ENCODE measurements around the gene ABCD1. TPM values are rescaled to one million over a fixed set of nuclear protein-coding genes. Genes with fewer than 3 reads are reported as not detected.

ABCD1 gene
- polyA plus RNA-seq, 5 donors, result 5.7 to 11.7 (median 7.2) TPM

GRCh38 chrX:153755136-153755535 is 30.5 kb downstream of the ABCD1 start:
- no peak for DNase-seq

DNA sequence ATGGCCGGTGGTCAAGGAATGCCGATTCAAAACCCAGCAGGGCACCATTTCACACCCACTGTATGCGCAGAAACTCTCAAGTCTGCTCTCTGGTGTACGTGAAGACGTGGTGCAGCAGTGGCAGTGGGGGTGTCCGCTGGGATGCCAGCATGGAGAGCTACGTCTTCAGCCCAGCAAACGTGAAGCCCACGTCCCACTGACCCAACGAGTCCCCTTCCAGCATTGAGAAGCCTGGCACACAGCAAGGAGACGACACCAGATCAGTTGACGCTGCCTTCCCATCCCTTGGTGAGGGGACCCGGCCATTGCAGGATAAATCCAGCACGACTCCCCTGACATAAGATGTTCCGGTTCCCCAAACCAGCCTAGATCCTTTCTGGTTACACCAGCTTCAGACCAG is 37.2 kb downstream of the ABCD1 start:
- no peak for DNase-seq

- DNase-seq, result no peak
These were observed 38.0 kb downstream of the ABCD1 start for GRCh38 chrX:153762626-153763173.

DNA sequence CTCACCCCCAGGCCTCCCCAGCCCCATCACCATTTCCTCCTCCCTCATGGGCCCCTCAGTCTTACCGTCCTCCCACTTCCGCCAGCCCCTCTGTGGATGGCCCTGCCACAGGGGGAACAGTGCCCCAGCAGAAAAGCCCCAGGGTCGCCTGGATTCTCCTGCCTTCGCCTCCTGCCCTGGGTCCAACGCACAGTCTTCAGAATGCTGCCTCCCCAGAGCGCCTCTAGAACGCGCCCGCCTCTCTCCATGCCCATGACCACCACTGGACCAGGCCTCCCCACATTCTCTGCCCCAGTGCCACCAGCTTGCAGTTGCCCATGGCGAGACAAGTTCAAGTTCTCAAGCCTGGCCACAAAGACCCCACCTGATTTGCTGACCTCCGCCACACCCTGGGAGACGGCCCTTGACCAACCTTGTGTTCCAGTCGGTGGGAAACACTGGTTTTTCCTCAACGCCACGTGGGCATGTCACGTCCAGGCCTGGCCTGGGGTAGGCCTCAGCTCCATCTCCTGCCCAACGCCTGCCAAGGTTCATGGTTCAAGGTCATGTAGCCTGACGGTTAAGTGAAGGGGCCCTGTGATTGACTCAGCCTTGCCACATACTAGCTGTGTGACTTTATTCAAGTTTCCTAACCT is 38.8 kb downstream of the ABCD1 start:
- no peak for DNase-seq

DNA sequence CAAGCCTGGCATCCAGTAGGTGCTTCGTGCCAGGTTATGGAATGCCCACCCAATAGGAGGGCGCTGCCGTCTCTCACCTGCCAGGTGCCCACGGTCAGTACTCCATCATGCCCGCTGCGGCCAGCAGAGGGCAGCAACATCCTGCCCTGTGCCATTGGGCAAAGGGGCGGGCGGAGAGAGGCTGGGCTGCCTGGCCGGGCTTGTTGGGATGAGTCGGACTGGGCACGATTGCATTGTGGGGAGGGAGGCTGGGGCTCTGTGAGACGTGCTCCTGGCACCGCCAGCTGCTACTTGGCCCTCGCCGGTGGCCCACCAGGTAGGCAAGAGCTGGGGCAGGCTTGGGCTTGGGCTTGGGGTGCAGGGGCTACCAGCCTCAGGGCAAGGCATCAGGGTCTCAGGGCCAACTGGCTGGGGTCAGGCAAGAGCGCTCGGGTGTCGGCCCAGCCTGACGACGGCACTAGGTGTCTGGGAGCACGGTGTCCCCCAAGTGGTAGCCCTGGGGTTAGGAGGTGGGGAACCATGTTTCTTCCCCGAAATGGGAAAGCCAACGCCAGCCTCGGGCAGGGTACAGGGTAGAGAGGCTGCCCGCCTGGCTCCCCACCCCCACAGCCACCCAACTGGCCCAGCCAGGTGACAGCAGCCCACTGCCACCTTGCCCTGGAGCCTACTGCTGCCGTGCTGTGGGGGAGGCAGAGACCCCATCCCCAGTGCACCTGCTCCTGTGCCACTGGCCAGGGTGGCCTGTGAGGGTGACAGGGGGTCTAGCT is 39.5 kb downstream of the ABCD1 start, which contains the start of gene PLXNB3:
PLXNB3 (plus strand) TSS at position 261 of the 767 bp plus-strand sequence. CDS start 1,287 bp downstream, outside the sequence.
- DNase-seq, result peak in 1 of 2 donors; percentile 41

- DNase-seq, result no peak
These were observed 40.1 kb downstream of the ABCD1 start for GRCh38 chrX:153764786-153765137.

DNA sequence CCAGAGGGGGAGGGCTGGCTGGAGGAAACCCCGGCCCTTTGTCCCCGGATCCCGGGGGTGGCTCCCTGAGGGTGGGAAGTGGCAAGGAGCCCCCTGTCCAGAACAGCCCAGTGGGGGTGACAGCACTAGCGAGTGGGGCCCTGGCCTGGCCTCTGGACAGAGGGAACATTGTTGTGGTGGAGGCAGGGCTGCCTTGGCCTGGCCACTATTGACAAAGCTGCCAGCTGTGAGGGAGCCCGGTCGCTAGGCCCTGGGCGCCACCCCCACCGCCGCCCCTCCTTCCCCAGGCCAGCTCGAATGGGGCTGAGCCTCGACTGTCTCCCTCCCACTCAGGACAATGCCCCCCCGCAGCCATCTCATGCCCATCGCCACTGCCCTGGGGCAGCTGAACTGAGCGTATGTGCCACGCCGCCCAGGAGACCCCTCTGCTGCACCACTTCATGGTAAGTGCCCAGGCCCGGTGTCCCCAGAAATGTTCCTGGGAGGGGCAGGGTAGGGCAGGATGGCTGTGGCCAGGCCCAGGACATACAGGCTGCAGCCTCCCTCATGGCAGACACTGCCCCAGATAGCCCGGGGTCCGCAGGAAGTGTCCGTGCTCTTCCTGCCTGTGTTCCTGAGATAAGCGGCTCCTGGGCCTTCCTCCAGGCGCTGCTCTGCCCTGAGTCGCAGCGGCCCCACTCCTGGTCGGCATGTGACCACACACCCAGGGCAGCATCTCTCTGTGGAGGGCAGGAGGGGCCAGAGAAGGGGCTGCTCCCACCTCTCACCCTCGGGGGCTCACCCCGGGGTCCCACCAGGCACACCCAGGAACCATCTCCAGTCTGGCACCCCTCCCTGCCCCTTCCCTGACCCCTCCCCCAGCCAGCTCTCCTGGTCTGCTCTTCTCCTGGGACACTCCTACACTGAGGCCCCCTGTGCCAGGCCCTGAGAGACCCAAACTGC is 40.8 kb downstream of the ABCD1 start:
- no peak for DNase-seq

DNA sequence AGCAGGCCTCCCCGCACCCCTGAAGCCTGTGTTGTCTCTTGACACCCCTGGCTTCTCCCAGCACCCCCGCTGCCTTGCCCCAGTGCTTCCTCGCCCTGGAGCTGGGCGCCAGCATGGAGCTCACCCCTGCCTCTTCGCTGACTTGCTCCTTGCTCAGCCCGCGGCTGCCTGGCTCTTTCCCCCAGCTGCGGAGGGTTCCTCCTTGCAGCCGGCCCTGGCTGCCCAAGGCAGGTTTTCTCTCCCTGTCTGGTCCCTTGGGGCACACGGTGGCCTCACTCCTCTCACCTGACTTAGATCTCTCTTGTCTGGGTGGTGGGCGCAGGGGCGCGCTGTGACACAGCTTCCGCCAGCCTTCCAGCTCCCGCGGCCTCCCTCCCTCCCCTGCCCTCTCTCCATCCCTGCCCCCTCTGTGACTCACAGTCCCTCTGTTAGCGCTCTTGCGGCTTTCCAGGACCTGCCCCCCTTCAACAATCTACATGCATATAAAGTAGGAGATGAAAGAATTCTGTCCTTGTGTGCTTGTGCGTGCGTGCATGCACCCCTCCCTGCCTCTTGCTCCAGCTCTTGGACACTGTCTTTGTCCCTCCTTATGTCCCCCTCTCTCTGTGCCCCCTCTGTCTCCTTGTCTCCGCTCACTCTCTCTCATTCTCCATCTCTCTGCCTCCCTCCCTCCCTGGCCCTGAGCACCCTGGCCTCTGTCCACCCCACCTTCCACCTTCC is 41.6 kb downstream of the ABCD1 start:
- DNase-seq, result no peak

GRCh38 chrX:153766871-153767673 is 42.4 kb downstream of the ABCD1 start:
- DNase-seq, result no peak

DNA sequence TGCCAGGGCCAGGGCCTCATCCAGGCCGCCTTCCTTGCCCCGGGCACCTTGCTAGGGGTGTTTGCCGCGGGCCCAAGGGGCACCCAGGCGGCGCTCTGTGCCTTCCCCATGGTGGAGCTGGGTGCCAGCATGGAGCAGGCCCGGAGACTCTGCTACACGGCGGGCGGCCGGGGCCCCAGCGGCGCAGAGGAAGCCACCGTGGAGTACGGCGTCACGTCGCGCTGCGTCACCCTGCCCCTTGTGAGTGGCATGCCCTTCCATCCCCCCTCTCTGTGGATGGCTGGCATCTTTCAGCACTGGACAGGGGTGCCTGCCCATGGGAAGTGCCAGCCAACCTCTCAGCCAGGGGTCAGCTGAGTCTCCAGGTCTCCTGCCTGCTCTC is 43.0 kb downstream of the ABCD1 start:
- no peak for DNase-seq

DNA sequence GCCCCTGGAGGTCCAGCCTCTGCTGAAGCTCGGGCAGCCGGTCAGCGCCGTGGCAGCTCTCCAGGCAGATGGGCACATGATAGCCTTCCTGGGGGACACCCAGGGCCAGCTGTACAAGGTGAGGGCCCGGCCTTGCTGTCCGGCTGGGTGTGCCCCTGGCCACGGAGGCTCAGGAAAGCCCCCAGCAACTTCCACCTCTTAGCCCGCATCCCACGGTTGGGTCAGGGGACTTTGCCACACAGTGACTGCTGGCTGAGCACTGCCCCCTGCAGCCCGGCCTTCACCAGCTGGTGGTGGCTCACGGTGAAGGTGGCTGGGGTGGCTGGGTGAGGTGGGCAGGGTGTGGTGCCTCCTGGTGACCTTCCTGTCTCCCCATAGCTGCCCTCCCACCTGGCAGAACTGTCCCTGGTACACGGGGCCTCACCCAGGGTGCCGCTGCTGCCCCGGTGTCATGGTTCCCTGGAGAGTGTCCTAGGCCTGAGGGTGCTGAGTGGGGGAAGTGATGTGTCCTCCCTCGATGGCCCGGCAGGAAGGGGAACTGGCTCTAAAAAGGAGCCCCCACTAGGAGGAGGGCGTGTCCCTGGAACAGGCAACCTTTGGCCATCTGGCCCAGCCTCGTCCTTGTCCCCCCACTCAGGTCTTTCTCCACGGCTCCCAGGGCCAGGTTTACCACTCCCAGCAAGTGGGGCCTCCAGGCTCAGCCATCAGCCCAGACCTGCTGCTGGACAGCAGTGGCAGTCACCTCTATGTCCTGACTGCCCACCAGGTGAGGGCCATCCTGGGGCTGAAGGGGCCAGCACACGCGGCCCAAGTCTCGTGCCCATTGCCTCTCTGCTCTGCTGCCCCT is 43.9 kb downstream of the ABCD1 start:
- no peak for DNase-seq

GRCh38 chrX:153769158-153769864 is 44.7 kb downstream of the ABCD1 start:
- no peak for DNase-seq

GRCh38 chrX:153769865-153770600 is 45.4 kb downstream of the ABCD1 start:
- no peak for DNase-seq

DNA sequence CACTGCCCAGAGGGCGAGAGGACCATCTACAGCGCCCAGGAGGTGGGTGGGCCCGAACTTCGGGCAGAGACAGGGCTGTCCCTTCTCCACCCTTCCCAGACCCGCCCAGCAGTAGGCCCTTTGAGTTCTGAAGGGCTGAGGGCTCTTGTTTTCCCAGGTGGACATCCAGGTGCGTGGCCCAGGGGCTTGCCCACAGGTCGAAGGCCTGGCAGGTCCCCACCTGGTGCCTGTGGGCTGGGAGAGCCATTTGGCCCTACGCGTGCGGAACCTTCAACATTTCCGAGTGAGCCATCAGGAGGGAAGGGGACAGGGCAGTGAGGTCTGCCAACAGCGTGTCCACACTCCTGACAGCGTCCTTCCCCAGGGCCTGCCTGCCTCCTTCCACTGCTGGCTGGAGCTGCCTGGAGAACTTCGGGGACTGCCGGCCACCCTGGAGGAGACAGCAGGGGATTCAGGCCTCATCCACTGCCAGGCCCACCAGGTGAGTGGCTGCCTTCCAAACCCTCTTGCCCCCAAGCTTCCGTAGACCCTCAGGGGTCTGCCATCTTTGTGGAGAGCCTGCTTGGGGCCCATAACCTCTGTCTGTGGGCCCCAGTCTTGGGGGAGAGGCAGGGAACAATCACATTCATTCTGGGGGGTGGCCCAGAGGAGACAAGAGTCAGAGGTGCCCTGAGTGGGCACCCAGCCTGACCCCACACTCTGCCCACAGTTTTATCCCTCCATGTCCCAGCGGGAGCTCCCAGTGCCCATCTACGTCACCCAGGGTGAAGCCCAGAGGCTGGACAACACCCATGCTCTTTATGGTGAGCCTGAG is 46.2 kb downstream of the ABCD1 start:
- DNase-seq, result no peak

DNA sequence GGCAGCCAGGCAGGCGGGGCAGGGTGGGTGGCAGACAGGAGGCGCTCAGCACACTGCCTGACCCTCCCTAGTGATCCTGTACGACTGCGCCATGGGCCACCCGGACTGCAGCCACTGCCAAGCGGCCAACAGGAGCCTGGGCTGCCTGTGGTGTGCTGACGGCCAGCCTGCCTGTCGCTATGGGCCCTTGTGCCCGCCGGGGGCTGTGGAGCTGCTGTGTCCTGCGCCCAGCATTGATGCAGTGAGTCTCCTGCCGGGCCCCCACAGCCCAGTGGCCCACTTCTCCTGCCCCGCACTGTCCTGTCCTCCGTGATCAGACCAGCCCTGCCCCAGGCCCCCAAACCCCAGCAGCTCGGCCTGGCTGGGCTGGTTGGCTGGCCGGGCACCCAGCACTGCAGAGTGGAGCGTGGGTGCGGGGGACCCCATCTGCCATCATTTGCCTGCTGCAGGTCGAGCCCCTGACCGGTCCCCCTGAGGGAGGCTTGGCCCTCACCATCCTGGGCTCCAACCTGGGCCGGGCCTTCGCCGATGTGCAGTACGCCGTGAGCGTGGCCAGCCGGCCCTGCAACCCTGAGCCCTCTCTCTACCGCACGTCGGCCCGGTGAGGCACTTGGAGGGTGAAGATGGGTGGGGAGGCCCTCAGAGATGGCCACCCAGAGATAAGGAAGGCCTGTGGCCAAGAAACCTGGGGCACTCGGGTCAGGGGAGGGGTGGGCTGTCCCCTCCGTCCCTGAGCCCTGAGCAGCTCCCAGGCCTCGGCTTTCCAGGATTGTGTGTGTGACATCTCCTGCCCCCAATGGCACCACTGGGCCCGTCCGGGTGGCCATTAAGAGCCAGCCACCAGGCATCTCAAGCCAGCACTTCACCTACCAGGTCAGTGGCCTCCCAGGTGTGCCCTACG is 47.0 kb downstream of the ABCD1 start:
- no peak for DNase-seq
